22Rv1 (cell line): Measurements from ENCODE around the gene HRH3.

Experiments used
- H3K27ac ChIP-seq: fragments of 450-650 bp; 2 replicates; pipeline ENCODE4 v1.5.1; 2017
- CTCF ChIP-seq: fragments of 450-650 bp; IDR thresholded peaks from 2 replicates; pipeline ENCODE4 v1.5.1; 2017; ENCODE audit warnings: mild to moderate bottlenecking
- ZFX ChIP-seq: fragments of 450-650 bp; IDR thresholded peaks from 2 replicates; pipeline ENCODE4 v1.6.1; 2017; ENCODE audit warnings: antibody characterized with exemption, borderline replicate concordance

HRH3 gene

GRCh38 chr20:62219992-62220665, at the start of gene HRH3:
HRH3 (minus strand) TSS chr20:62220278; CDS start chr20:62219970, 308 bp downstream.
- TF ChIP-seq ZFX (no peak), CTCF (no peak)

GRCh38 chr20:62269871-62270270, 49.8 kb upstream of the HRH3 start:
- no peak overlapping the region for H3K27ac ChIP-seq
- TF ChIP-seq CTCF: no peak
- TF ChIP-seq ZFX: no peak

More at GRCh38 chr20:62219992-62220665, at the start of gene HRH3:
- H3K27ac ChIP-seq: no peak within 1 kb of the TSS

GRCh38 chr20:62269378-62269777, 49.3 kb upstream of the HRH3 start:
- TF ChIP-seq ZFX: no peak
- TF ChIP-seq CTCF: no peak

GRCh38 chr20:62268228-62268900, 48.3 kb upstream of the HRH3 start:
- no peak overlapping the region for H3K27ac ChIP-seq
- TF ChIP-seq CTCF (no peak), ZFX (no peak)

More at GRCh38 chr20:62269378-62269777, 49.3 kb upstream of the HRH3 start:
- no peak overlapping the region for H3K27ac ChIP-seq

DNA sequence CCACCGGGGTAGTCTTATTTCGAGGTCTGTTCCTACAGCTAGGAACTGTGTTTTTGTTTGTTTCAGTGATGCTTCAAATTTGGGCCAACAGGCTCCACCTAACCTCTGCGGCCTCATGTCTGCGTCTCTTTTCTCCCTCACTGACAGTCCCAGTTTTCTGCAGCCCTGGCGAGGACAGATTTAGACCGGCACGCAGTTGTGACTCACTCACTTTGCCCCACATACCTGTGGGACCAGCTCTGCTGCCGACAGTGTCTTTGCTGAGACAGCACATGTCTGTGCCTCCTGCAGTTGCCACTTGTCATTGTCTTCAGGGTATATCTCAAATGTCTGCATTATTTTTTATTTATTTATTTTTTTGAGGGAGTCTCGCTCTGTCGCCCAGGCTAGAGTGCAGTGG, 47.5 kb upstream of the HRH3 start:
- no peak overlapping the region for H3K27ac ChIP-seq
- TF ChIP-seq CTCF (no peak), ZFX (no peak)

GRCh38 chr20:62266851-62267250, 46.8 kb upstream of the HRH3 start:
- no peak overlapping the region for H3K27ac ChIP-seq
- TF ChIP-seq ZFX (no peak), CTCF (no peak)

GRCh38 chr20:62266340-62266739, 46.3 kb upstream of the HRH3 start:
- H3K27ac ChIP-seq: no peak overlapping the region
- TF ChIP-seq ZFX: no peak
- TF ChIP-seq CTCF: no peak
